Inflammatory macrophage (primary cell): ENCODE results near the gene PACRG.

ENCODE experiments used
- DNase-seq, 2 donors: peaks; one replicate each; pipeline ENCODE4 v3.0.0-alpha.2; 2020 to 2022

Gene PACRG

DNA sequence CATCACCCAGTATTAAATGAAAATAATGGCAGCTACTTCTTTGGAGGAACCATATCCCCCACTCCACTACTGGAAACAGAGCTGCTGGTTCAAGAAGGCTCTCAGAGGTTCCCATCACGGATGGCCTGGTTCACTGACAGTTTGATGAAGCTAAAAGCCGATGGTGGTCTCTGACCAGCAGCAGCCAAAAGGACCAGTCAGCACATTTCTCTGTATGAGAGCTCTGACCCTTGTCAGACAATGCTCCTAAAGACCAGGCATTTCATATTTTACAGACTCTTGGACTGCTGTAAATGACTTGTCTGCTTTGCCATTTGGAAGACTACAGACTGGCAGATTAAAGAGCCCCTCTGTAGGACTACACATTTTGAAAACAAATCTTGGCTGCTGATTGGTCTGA, 16.8 kb upstream of the PACRG start:
- no peak for DNase-seq

DNA sequence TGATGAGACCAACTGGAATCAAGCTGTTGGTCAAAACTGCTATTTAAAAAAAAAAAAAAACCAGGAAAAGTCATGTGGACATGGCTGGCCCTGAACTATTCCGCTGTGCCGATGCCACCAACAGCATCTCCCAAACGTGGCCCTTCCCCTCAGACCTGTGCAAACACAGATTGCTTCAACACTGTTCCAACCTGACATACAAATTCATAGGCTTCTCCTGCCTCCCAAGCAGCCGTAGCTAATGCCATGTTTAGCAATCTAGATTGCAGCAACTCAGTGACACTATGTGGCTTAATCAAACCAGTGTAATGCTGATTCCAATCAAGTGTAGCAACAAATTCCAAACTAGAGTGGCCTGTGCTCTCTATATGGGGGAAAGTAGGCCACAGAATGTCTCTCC, 16.4 kb upstream of the PACRG start:
- no peak for DNase-seq

DNA sequence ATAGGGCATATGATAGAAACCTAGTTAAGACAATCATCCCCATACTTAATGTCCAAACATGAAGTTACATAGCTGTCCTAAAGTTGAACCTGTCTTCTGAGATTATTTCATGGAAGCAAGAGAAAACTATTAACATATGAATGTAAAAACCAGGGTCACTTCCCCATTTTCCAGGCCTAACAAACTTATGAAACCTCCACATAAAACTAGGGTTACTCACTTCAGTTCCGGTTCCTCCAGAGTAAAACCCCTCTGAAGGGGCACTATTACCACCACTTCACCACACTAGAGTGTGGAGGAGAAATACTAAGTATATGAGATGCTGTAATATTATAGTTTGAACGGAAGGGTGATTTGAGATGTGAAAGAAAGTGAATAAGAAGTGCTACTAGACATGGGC, 15.1 kb upstream of the PACRG start:
- peak; percentile 26 to 58 for DNase-seq

DNA sequence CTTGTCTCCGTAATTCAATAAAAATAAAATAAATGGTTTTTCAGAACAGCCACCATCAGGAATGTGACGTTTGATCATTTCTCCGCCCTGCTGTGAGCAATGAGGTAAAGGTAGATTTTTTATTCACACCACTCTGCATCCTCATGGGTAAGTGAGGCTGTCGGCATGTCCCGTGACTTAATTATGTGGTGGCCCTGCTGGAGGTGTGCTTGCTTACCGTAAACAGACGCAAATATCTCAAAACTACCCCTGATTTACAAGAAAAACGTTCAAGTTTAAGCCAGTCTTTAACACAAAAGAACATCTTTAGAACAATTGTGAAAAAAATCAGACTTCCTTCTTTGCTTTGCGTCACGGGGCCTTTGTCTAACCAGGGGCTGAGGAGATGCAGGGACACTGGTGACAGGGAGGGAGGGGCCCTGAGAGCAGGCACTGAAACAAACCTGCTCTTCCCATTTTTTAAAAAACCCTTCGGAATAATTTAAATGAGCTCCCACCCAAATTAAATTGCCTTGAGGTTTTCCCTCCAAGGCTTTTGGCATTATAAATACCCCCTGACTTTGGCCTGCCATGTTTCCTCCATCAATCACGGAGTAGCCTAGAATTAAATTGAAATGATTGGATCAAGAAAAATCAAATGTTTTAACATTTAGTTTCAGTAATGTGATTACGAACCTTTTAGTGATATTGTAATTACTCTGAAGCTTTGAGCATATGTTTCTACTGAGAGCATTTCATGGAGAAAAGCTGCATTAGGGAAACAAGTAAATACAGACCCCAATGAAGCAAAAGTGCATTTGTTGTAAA, 13.6 kb upstream of the PACRG start:
- no peak for DNase-seq

DNA sequence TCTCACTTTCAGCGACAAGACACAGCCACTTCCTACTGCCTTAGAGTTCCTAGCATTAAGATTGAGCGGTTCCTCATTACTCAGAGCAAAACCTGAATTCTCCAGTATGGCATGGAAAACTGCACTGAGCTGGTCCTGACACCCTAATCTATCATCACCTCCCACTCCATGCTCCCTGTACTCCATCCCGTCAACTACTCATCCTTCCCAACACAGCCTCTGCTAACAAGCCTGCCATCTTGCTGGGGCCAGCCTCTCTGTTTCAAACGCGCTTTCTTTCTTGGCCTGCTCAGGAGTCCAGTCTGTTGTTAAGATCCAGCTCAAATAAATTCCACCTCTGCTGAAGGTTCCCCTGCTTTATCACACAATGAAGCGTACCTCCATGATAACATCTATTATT, 12.2 kb upstream of the PACRG start:
- no peak for DNase-seq

DNA sequence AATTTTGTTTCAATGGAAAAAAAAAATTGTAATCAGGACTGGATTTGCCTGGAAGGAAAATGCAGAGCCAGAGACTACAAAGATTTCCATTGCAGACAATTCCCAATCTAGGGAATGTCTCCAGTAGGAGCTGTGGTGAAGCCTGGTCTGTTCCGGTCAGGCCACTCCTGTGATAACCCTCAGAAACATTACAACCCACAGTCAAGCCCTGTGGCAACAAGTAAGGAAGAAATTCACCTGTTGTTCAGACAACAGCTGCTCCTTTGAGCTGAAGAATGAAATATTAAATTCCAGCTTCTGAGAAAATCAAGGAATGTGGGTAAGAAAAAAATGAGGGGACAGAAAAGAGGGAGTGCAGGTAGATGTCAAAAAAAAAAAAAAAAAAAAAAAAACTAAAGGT, 8.2 kb upstream of the PACRG start:
- DNase-seq, result no peak

DNA sequence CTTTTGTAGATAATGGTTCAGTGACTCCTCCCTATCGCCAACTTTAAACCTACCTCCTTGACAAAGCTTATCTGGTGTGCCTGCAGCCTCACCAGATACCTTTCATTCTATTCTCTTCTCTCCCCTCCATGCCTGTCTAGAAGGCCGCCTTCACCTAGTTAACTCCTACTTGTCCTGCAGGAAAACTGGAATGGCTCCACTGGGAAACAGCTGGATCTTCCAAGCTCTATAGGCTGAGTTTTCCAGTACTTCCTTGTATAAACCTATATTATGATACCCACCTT, 6.4 kb upstream of the PACRG start:
- no peak for DNase-seq

DNA sequence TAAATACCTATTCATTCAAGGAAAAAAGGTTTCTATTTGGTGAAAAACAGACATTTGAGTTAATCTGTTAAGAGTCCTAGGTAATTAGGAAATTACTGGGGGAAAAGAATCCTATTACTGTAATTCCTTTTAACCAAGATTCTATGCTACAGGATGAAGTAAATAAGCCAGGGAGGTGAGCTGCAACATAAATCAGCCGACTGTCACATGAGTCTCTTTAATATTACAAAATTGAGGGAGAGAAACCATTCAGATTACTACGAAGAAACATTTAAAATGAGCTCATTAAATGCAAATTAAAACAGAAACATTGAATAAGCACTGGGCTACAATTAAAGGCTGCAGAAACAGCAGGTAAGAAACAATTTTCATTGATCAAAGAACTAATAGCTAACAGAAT, 5.5 kb upstream of the PACRG start:
- no peak for DNase-seq

DNA sequence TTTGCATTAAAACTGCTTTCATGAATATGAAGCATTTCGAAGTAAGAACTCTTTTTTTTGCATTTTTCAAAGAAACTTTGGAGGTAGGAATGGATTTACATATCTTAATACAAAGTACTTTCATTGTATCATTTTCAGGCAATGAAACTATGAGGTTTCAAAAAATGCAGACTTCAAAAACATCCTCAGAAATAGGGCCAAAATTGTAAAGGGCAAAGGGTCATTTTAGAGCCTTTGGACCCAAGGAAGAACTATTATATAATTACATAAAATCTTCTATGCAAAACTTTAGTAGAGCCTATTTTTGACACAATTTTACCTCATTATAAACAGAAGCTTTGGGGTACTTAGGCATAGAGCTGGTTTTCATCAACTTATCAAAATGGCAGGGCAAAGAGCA, 5.1 kb upstream of the PACRG start:
- DNase-seq, result no peak

DNA sequence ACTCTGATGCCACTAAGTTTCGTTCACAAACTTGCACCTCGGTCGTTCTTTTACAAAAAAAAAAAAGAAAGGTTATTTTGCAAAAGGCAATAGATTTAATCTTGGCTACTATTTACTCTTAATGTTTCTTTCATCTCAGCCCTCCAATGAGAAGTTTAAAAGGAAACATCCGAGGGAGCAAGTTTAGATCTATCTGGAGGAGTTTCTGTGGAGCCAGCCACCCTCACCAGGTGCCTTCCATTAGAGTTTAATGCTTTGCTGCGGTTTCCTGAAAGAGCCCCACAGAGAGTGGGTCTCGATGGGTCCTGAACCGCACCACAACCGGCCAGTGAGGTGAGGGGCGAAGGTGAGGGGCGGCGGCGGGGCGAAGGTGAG, 840 bp upstream of the PACRG start:
- no peak for DNase-seq

DNA sequence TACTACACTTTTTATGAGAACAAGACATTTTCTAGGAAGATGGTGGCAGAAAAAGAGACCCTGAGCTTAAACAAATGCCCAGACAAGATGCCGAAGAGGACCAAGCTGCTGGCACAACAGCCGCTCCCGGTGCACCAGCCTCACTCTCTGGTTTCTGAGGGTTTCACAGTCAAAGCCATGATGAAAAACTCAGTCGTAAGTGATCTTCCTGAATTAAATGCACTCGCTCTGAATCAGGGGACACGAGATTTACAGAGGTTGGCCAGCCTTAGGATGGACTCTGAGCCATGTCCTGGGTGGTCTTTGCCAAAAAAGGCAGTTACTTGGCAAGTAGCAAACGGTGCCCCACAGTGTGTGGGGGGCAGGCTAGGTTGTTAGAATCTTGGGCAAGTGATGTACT, 423 bp downstream of the PACRG start:
- DNase-seq, result no peak

DNA sequence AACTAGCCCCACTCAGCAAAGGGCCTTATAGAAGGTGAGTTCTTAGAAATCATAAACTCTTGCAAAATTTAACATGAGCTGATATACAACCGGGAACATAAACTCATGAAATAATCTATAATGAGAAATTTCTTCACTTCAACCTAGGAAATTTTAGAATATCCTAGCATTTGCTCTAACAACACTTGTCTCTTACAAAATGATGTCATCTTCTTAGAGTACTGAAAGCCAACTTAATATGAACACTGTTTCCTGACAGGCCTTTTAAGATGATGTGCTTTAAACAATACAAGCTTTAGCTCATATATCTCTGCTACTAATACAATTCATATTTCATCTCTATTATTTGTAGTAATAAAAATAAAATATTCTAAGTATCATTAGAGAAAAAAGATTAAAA, 932 bp downstream of the PACRG start:
- DNase-seq, result no peak

DNA sequence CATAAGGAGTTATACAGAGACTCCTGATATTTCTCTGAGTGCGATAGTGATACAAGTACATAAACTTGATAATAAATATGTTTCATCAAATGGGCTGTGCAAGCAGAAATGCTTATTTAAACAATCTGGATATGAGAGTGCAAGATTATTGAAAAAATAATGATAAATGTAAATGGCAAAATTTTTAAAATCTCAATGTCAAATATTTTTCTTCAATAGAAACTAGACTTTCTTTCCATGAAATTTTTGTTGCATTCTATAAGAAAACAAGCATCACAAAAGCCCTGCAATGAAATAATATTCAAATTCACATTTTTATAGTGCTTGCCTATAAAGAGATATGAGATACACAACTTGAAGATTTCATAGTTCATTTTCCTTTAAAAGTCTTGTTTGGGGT, 2.7 kb downstream of the PACRG start:
- no peak for DNase-seq

DNA sequence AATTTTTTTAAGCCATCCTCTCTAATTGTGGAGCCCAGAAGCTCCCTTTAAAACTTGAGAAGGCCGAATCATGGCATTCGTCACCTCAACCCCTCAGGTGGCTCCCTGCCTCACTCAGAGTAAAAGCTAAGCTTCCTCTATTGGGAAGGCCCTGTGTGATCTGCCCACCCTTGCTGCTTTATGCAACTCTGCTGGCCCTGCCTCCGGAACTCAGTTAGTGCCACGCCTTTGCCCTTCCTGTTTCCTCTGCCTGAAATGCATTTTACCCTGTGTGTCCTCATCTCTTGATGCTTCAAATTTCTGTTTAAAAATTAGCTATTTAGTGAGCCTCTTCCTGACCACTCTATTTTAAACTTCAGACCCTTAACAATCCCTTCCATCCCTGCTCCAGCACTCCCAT, 5.7 kb downstream of the PACRG start:
- DNase-seq, result peak; percentile 34 to 58

DNA sequence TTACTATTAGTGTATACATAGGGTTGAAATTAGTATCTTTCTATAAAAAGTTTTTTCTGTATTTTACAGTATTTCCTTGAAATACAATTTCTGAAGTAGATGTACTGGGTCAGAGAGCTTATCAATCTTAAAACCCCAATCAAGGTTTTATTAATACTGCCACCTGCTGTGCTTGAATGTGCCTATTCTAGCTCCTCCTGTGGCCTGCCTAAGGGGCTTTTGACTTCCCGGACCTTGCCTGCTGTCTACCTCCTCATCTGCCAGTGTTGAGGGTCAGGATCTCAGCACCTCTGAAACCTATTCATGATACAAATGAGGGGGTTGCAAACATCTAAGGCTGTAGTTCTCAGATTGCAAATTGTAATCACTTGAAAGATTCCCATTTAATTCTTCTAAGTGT, 9.2 kb downstream of the PACRG start:
- no peak for DNase-seq

DNA sequence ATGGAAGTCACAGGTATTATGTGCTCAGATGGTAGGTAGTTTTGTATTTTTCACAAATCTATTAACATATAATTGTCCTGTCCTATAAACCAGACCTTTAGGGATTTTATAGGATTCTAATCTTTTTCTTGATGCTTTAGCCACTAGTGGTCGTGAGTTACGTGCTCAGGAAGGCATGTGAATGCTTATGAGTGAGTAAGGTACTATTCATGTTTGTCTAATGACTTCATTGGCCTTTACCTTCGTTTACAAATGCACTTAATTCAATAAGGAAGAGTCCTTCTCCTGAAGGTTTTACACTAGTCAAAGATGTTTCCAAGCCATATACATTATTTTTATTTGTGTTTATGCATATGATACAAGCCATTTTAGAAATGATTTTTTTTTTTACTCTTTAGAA, 23.0 kb downstream of the PACRG start:
- no peak for DNase-seq

DNA sequence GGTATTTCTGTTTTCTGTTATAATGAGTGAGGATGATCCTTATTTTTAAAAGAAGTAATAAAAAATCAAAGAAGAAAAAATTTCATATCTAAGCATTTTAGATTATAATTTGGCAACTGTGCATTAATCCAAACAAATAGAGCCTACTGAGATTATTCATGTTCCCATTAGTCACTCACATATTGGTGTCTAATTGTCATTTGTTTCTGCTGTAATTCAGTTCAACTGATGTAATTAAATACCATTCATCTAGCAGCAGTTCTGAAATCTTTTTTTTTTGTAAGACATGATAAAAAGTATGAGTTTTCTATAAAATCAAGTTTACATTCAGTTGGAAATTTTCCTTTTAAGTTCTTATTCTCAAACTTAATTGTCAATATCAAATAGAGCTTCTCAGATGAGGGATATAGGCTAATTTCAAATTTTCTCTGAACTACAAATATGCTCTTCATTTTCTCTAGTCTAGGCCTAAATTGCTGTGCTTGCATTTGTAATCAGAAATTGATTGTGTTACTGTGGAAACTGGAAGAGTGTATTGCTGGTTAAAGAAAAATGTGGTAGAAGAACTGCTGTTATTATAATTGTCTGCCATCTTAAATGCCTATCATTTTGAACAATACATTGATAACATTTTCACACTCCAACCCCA, 23.6 kb downstream of the PACRG start:
- no peak for DNase-seq

DNA sequence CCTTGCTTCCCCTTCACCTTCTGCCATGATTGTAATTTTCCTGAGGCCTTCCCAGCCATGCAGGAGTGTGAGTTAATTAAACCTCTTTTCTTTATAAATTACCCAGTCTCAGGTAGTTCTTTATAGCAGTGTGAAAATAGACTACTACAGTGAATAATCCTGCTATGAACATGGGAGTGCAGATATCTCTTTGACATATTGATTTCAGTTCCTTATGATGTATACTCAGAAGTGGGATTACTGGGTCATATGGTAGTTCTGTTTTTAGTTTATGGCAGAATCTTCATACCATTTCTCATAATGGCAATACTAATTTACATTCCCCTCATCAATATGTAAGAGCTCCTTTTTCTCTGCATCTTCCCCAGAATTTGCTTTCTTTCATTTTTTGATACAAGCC, 26.0 kb downstream of the PACRG start:
- no peak for DNase-seq

DNA sequence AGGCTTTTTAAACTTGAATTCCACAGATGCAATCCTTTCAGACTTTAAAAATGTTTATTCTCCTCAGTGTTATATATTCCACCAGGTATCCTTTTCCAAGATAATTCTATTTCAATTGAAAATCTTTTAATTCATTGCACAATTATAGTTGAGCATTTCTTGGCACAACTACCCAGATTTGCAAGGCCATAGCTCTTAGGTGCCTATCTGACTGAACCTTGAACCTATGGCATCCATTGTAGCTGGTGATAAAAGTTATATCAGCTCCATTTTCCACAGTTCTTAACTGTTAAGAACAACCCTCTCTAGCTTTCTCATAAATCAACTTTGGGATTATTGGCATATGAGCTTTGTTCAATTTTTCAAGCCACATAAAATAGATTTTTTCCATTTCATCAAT, 42.4 kb downstream of the PACRG start:
- DNase-seq, result no peak

DNA sequence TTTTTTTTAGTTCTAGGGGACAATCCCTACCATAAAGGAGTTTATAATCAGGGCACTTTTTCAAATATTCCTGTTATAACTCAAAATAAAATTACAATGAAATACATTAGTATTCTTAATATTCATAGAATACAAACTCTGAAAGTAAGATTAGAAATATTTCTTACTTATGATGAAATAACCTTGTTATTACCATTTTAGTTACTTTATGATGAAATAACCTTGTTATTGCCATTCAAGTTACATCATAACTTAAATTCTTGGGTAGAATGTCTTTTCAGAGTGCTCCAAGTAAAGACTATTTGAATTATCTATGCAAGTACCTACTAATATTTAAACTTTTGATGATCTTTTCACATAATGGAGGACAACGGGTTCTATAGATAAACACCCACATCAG, 43.2 kb downstream of the PACRG start:
- no peak for DNase-seq

DNA sequence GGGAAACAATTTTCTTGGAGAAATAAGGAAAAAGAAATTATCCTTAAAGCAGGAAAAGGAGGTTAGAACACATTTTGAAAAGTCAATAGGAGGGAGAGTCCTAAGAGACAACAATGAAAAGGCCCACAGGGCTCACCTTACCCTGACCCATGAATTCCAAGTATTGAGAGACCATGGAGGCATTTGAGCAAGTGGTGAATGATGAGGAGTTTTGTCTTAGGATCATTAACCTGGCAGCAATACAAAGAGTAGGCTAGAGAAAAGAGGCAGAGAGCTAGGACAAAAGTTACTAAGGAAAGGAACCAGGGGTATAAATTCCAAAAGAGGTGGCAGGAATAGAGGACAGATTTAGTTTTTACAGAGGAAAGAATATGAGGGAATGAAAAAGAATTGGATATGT, 44.7 kb downstream of the PACRG start:
- no peak for DNase-seq

DNA sequence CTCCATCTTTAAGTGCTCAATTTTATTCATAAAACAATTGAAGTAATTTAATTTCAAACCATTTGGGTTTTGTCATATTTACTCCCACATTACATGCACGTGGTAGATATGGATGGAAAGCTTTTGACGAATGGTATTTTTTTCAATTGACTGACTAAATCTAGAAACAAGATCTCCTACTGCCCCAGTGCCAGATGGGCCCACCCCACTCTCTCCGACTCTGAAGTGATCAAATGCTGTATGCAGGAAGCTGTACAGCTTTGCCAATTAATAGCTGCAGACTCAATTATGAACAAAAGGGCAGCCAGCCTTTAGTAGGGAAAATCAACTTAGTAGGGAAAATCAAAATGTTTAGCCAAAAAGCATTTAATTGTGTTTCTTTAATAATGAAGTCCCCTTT, 46.2 kb downstream of the PACRG start:
- DNase-seq, result no peak

DNA sequence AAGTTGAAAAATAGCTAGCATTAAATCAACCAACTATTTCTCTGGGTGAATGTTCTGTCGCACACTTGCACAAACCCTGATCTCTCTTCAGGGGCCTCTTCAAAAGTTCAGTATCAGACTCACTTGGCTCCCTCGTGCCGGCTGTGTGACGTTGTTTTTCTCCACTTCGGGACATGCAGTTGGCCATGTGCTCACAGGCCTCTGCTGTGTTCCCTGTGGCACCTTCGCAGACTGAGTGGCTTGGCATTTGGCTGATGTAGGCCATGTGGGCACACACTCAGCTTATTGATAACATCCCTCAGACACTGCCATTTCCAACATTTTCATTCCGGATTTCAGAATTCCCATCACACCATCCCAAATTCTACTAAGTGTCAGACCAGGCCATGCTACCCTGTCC, 49.3 kb downstream of the PACRG start:
- DNase-seq, result no peak

DNA sequence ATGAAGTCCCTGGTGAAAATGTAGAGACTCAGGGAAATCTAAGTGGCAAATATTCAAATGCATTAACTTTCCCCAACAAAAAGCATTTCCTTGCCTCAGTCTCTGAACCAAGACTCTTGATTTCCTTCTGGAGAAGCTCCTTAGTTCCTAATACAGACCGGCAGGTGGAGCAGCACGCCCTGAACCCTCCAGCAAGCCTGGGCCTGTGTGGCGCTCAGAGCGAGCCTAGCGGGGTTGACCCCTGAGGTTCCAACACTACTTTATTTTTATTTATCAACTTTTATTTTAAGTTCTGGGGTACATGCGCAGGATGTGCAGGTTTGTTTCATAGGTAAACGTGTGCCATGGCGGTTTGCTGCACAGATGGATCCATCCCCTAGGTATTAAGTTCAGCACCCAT, 50.8 kb downstream of the PACRG start:
- no peak for DNase-seq

DNA sequence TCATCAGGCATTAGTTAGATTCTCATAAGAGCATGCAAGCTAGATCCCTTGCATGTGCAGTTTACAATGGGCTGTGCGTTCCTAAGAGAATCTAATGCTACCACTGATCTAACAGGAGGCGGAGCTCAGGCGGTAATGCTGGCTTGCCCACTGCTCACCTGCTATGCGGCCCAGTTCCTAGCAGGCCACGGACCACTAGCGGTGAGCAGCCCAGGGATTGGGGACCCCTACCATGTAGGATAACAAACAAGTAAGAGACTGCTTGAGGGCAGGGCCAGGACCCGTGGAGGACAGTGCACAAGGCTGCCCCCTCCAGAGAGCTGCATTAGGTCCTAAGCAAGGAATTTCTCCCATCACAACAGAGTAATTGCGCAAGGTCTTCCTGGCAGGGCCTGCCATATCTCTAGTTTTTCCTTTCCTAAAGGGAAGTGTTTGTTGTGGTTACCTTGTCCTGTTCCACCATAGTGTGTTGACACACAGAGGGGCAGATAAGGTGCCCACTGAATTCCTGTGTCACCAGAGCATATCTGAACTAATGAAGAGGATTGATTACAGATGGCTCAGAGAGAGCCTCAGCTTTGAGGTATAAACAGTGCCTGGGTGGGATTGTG, 58.0 kb downstream of the PACRG start:
- DNase-seq, result no peak
